Endodermal cell (in vitro differentiated cells): ENCODE data around the gene IGSF21. TPM values are rescaled to one million over a fixed set of nuclear protein-coding genes. Genes with fewer than 3 reads are reported as not detected.

Experiments used
- DNase-seq: peaks from one replicate; pipeline ENCODE4 v3.0.0-alpha.2; 2017
- H3K27ac ChIP-seq: 2 replicates; pipeline ENCODE4 v1.5.1; 2013; ENCODE audit warnings: mild to moderate bottlenecking, low read depth, low read length, moderate library complexity
- H3K27me3 ChIP-seq: 2 replicates; pipeline ENCODE4 v1.6.1; 2013; ENCODE audit warnings: mild to moderate bottlenecking, low read length, moderate library complexity; ENCODE audit not compliant: insufficient read depth, control insufficient read depth, poor library complexity, severe bottlenecking
- H3K36me3 ChIP-seq: 2 replicates; pipeline ENCODE4 v1.7.0; 2013; ENCODE audit warnings: mild to moderate bottlenecking, low read length, moderate library complexity; ENCODE audit not compliant: control insufficient read depth, insufficient read depth
- H3K4me1 ChIP-seq: one replicate; pipeline ENCODE4 v1.7.0; 2013; ENCODE audit warnings: low read length; ENCODE audit not compliant: control insufficient read depth, insufficient read depth
- H3K4me3 ChIP-seq: 2 replicates; pipeline ENCODE4 v1.5.1; 2013; ENCODE audit warnings: mild to moderate bottlenecking, low read length, moderate library complexity
- H3K9ac ChIP-seq: 2 replicates; pipeline ENCODE4 v1.6.1; 2013; ENCODE audit warnings: mild to moderate bottlenecking, low read length, moderate library complexity; ENCODE audit not compliant: poor library complexity, severe bottlenecking; ENCODE audit errors: extremely low read depth
- H3K9me3 ChIP-seq: 2 replicates; pipeline ENCODE4 v1.6.1; 2013; ENCODE audit warnings: mild to moderate bottlenecking, low read length, moderate library complexity; ENCODE audit not compliant: control insufficient read depth
- H3K27ac Mint-ChIP-seq: 2 replicates; pipeline ENCODE4 v1.8.0; 2020; ENCODE audit warnings: mixed read lengths
- H3K27me3 Mint-ChIP-seq: 2 replicates; pipeline ENCODE4 v1.8.0; 2021; ENCODE audit warnings: mild to moderate bottlenecking, mixed read lengths; ENCODE audit not compliant: insufficient read depth
- H3K36me3 Mint-ChIP-seq: 2 replicates; pipeline ENCODE4 v1.8.0; 2020; ENCODE audit warnings: low read depth, mixed read lengths
- H3K4me1 Mint-ChIP-seq: 2 replicates; pipeline ENCODE4 v1.8.0; 2020; ENCODE audit warnings: mixed read lengths
- H3K4me3 Mint-ChIP-seq: 2 replicates; pipeline ENCODE4 v1.8.0; 2020; ENCODE audit warnings: mild to moderate bottlenecking, moderate library complexity, mixed read lengths
- H3K9me3 Mint-ChIP-seq: 2 replicates; pipeline ENCODE4 v1.8.0; 2020; ENCODE audit warnings: mild to moderate bottlenecking, mixed read lengths
- CTCF ChIP-seq: fragments of 200-600 bp; sonication (generic); conservative IDR thresholded peaks from 2 replicates; pipeline ENCODE4 v1.5.0; 2021; ENCODE audit warnings: antibody characterized with exemption, mild to moderate bottlenecking
- WGBS, 2 experiments: methylation state at CpG; one replicate each; pipeline versions ENCODE4 v1.1.5 to v1.1.7; 2013; ENCODE audit warnings: missing lambda C conversion rate in 2 of 2, mixed read lengths in 1 of 2; ENCODE audit not compliant: insufficient coverage in 1 of 2, insufficient read length in 1 of 2; 5-methylcytosine and 5-hydroxymethylcytosine counted together
- total RNA-seq, 2 donors: library from RNA; stranded (reverse); fragmentation: NEBNext Ultra II Directional in 1 of 2; extraction: Animal tissue kit (Norgen Biotek cat#: 25700) in 1 of 2; gene quantifications; 2 replicates in 1 of 2; 3 replicates in 1 of 2; pipeline ENCODE4 v1.2.1, GENCODE V29; 2021

Gene IGSF21
- total RNA-seq, 2 donors from 2014 or later = 1.3 to 1.7 TPM

GRCh38 chr1:18328803-18329202, 221.2 kb downstream of the IGSF21 start:
- no peak for DNase-seq
- no peak overlapping the region for H3K4me3 Mint-ChIP-seq
- H3K27ac Mint-ChIP-seq = no peak overlapping the region
- Histone ChIP-seq H3K9me3 (no peaks in the 10 kb centered on the region), H3K27me3 (no peaks in the 10 kb centered on the region), H3K4me3 (no peak overlapping the region), H3K27ac (no peak overlapping the region), H3K9ac (no peak overlapping the region), H3K36me3 (no peaks in the 10 kb centered on the region), H3K4me1 (no peaks in the 10 kb centered on the region)
- 83 to 87% methylated on average over 4 of the region's 4 CpGs for WGBS, 2 experiments
- TF ChIP-seq CTCF = no peak
- H3K27me3 Mint-ChIP-seq = peaks cover 2% of the 10 kb centered on the region
- peaks cover 32% of the 10 kb centered on the region for H3K4me1 Mint-ChIP-seq
- no peaks in the 10 kb centered on the region for H3K36me3 Mint-ChIP-seq
- H3K9me3 Mint-ChIP-seq = no peaks in the 10 kb centered on the region

GRCh38 chr1:18329469-18330253, 222.1 kb downstream of the IGSF21 start:
- no peak overlapping the region for H3K27ac Mint-ChIP-seq
- H3K27me3 Mint-ChIP-seq = no peaks in the 10 kb centered on the region
- Histone ChIP-seq H3K27me3 (no peaks in the 10 kb centered on the region), H3K4me1 (no peaks in the 10 kb centered on the region), H3K9ac (no peak overlapping the region), H3K4me3 (no peak overlapping the region), H3K27ac (no peak overlapping the region), H3K36me3 (no peaks in the 10 kb centered on the region), H3K9me3 (no peaks in the 10 kb centered on the region)
- H3K4me3 Mint-ChIP-seq = no peak overlapping the region
- 88% methylated on average over 5 to 9 of the region's 9 CpGs for WGBS, 2 experiments
- H3K4me1 Mint-ChIP-seq = peaks cover 31% of the 10 kb centered on the region
- no peak for TF ChIP-seq CTCF
- no peak for DNase-seq
- no peaks in the 10 kb centered on the region for H3K36me3 Mint-ChIP-seq
- H3K9me3 Mint-ChIP-seq = no peaks in the 10 kb centered on the region

- Histone ChIP-seq H3K27ac (no peak overlapping the region), H3K36me3 (no peaks in the 10 kb centered on the region), H3K4me1 (no peaks in the 10 kb centered on the region), H3K9me3 (no peaks in the 10 kb centered on the region), H3K9ac (no peak overlapping the region), H3K27me3 (no peaks in the 10 kb centered on the region), H3K4me3 (no peak overlapping the region)
- Mint-ChIP-seq H3K9me3 (no peaks in the 10 kb centered on the region), H3K4me1 (peaks cover 20% of the 10 kb centered on the region), H3K27me3 (no peaks in the 10 kb centered on the region), H3K27ac (no peak overlapping the region), H3K36me3 (no peaks in the 10 kb centered on the region), H3K4me3 (no peak overlapping the region)
- DNase-seq = no peak
- TF ChIP-seq CTCF = no peak
- WGBS, 2 experiments = 32 to 50% methylated on average over 2 to 6 of the region's 6 CpGs
Observed at GRCh38 chr1:18332576-18332975, 225.0 kb downstream of the IGSF21 start.
